Natural killer cell (primary cell): ENCODE data around the gene FAM120A. TPM values are rescaled to one million over a fixed set of nuclear protein-coding genes. Genes with fewer than 3 reads are reported as not detected.

Source experiments
- ATAC-seq, 3 donors: fragments of 150-1000 bp in 2 of 3; fragments of 200-7000 bp in 1 of 3; cut with Tn5 transposase; 1 replicate in 1 of 3; 2 replicates in 2 of 3; pipeline ENCODE4 v1.10.0; 2021; ENCODE audit warnings: mild to moderate bottlenecking in 2 of 3, moderate library complexity in 2 of 3
- DNase-seq, 2 donors: peaks; one replicate each; pipeline versions ENCODE4 v3.0.0 to v3.0.0-alpha.2; 2013 to 2021; ENCODE audit warnings: mixed read lengths in 1 of 2
- H3K27ac ChIP-seq: one replicate; pipeline ENCODE4 v1.5.1; 2013; ENCODE audit warnings: mild to moderate bottlenecking, low read length
- H3K27me3 ChIP-seq: one replicate; pipeline ENCODE4 v1.6.1; 2013; ENCODE audit warnings: low read length; ENCODE audit not compliant: control insufficient read depth, insufficient read depth
- H3K36me3 ChIP-seq: one replicate; pipeline ENCODE4 v1.6.1; 2013; ENCODE audit warnings: low read length; ENCODE audit not compliant: control insufficient read depth, insufficient read depth
- H3K4me1 ChIP-seq: one replicate; pipeline ENCODE4 v1.6.1; 2013; ENCODE audit warnings: low read length; ENCODE audit not compliant: control insufficient read depth, insufficient read depth
- H3K4me3 ChIP-seq: one replicate; pipeline ENCODE4 v1.5.1; 2013; ENCODE audit warnings: low read length
- H3K9me3 ChIP-seq: one replicate; pipeline ENCODE4 v1.6.1; 2013; ENCODE audit warnings: low read length; ENCODE audit not compliant: control insufficient read depth, insufficient read depth
- H3K27ac Mint-ChIP-seq, 2 donors: one replicate each; pipeline ENCODE4 v1.8.0; 2022; ENCODE audit warnings: mild to moderate bottlenecking in 2 of 2, mixed read lengths in 2 of 2, moderate library complexity in 1 of 2
- H3K27me3 Mint-ChIP-seq, 2 donors: one replicate each; pipeline ENCODE4 v1.8.0; 2022; ENCODE audit warnings: low read depth in 2 of 2, mixed read lengths in 2 of 2
- H3K36me3 Mint-ChIP-seq: one replicate; pipeline ENCODE4 v1.8.0; 2022; ENCODE audit warnings: mixed read lengths
- H3K4me1 Mint-ChIP-seq, 2 donors: one replicate each; pipeline ENCODE4 v1.8.0; 2022; ENCODE audit warnings: mixed read lengths in 2 of 2
- H3K4me3 Mint-ChIP-seq: one replicate; pipeline ENCODE4 v1.8.0; 2022; ENCODE audit warnings: mild to moderate bottlenecking, moderate library complexity, mixed read lengths
- H3K9me3 Mint-ChIP-seq, 2 donors: one replicate each; pipeline ENCODE4 v1.8.0; 2022; ENCODE audit warnings: mixed read lengths in 2 of 2
- CTCF ChIP-seq: fragments of 200-600 bp; IDR thresholded peaks from one replicate; pipeline ENCODE4 v1.8.0; 2022; ENCODE audit warnings: antibody characterized with exemption
- WGBS: methylation state at CpG from one replicate; pipeline ENCODE4 v1.1.7; 2013; ENCODE audit warnings: missing lambda C conversion rate; ENCODE audit not compliant: insufficient coverage; 5-methylcytosine and 5-hydroxymethylcytosine counted together
- intact Hi-C: fragments of 100-400 bp; cut with micrococcal nuclease; formaldehyde crosslinking; loops from one replicate; pipeline ENCODE4 v1.14.2; 2022
- total RNA-seq, 4 donors: library from RNA; stranded (reverse); fragments of 120-200 nt in 1 of 4; gene quantifications; one replicate each; pipeline versions ENCODE4 v1.2.3 to v1.2.4, GENCODE V29; 2013 to 2022

FAM120A gene
- total RNA-seq, 3 donors from 2014 or later (not counting 1 experiment from before 2014, with no cell fraction given): 87.7 to 96.1 (median 91.5) TPM

GRCh38 chr9:93587651-93588347 lies 136.3 kb downstream of the FAM120A start:
- no peak for TF ChIP-seq CTCF
- DNase-seq (no peak), ATAC-seq (peak in 1 of 3 donors; percentile 10)
- no peaks in the 10 kb centered on the region for H3K9me3 Mint-ChIP-seq
- Histone ChIP-seq H3K4me3 (no peak overlapping the region), H3K27me3 (no peaks in the 10 kb centered on the region), H3K4me1 (peaks cover 3% of the 10 kb centered on the region), H3K9me3 (no peaks in the 10 kb centered on the region), H3K36me3 (no peaks in the 10 kb centered on the region), H3K27ac (no peak overlapping the region)
- WGBS: 95% methylated on average over 11 of the region's 11 CpGs
- peaks cover 23 to 69% of the 10 kb centered on the region in 2 donors for H3K4me1 Mint-ChIP-seq
- peak overlapping the region in 1 of 2 donors; percentile 59 for H3K27ac Mint-ChIP-seq
- no peaks in the 10 kb centered on the region for H3K36me3 Mint-ChIP-seq
- H3K27me3 Mint-ChIP-seq: no peaks in the 10 kb centered on the region
- intact Hi-C loops: no loop called here
- no peak overlapping the region for H3K4me3 Mint-ChIP-seq

DNA sequence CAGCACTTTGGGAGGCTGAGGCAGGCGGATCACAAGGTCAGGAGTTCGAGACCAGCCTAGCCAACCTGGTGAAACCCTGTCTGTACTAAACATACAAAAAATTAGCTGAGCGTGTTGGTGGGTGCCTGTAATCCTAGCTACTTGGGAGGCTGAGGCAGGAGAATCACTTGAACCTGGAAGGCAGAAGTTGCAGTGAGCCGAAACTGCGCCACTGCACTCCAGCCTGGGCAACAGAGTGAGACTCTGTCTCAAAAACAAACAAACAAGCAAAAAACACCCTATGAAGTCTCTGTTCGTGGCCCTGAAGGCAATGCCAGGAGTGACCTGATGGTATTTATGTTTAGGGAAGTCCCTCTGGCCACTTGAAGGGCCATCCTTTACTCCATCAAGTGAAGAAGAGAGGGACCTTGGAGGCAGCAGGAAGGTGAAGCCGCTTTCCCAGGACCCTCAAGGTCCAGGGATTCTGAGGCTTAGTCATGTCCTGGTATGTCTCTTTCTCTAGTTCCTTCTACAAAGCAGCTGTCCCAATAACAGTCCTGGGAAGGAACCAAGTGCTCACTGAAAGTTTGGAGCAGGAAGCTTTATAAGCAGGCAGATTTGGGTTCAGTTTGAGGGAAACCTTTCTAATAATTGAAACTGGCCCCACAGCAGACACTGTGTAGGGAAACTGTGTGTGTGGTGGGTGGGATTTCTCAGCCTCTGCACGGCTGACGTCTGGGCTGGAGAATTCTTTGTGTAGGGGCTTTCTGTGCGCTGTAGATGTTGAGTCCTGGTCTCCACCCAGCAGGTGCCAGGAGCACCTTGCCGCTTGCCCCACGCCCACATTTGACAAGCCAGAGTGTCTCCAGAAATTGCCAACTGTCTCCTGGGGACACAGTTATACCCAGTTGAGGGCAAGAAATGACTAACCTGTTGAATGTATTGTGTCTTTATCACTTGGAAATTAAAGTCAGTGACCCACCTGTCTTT lies 137.4 kb downstream of the FAM120A start:
- no peak overlapping the region for H3K27ac ChIP-seq
- peaks cover 18 to 69% of the 10 kb centered on the region in 2 donors for H3K4me1 Mint-ChIP-seq

GRCh38 chr9:93589688-93590087 lies 138.2 kb downstream of the FAM120A start:
- Histone ChIP-seq H3K27ac (no peak overlapping the region), H3K27me3 (no peaks in the 10 kb centered on the region), H3K4me1 (peaks cover 6% of the 10 kb centered on the region), H3K9me3 (no peaks in the 10 kb centered on the region), H3K4me3 (no peak overlapping the region), H3K36me3 (no peaks in the 10 kb centered on the region)
- ATAC-seq (no peak), DNase-seq (no peak)
- no peaks in the 10 kb centered on the region for H3K36me3 Mint-ChIP-seq
- TF ChIP-seq CTCF: no peak
- intact Hi-C loops: no loop called here
- WGBS: 61% methylated on average over 8 of the region's 8 CpGs
- no peaks in the 10 kb centered on the region for H3K9me3 Mint-ChIP-seq
- no peak overlapping the region for H3K4me3 Mint-ChIP-seq
- H3K27me3 Mint-ChIP-seq: no peaks in the 10 kb centered on the region
- H3K4me1 Mint-ChIP-seq: peaks cover 12 to 71% of the 10 kb centered on the region in 2 donors
- peak overlapping the region in 1 of 2 donors; percentile 61 for H3K27ac Mint-ChIP-seq

More for the DNA sequence above, 137.4 kb downstream of the FAM120A start:
- intact Hi-C loops: no loop called here
- H3K36me3 ChIP-seq: no peaks in the 10 kb centered on the region
- H3K4me1 ChIP-seq: peaks cover 3% of the 10 kb centered on the region
- 92% methylated on average over 12 of the region's 12 CpGs for WGBS
- no peaks in the 10 kb centered on the region for H3K9me3 ChIP-seq
- H3K4me3 ChIP-seq: no peak overlapping the region
- H3K9me3 Mint-ChIP-seq: no peaks in the 10 kb centered on the region
- H3K27me3 Mint-ChIP-seq: no peaks in the 10 kb centered on the region
- ATAC-seq (no peak), DNase-seq (no peak)
- peak overlapping the region in 1 of 2 donors; percentile 61 for H3K27ac Mint-ChIP-seq
- H3K27me3 ChIP-seq: no peaks in the 10 kb centered on the region
- TF ChIP-seq CTCF: no peak
- no peak overlapping the region for H3K4me3 Mint-ChIP-seq
- no peaks in the 10 kb centered on the region for H3K36me3 Mint-ChIP-seq
